Left renal cortex interstitium (tissue), 4 donors: ENCODE measurements around the gene MYRFL. TPM values are rescaled to one million over a fixed set of nuclear protein-coding genes. Genes with fewer than 3 reads are reported as not detected.
A peak's percentile ranks its signal among the peaks of the same experiment; 100 is the strongest.
"Not testable (repeated sequence)": the region's sequence is repeated elsewhere in the genome, so short reads cannot be mapped to it uniquely, and the experiment has no call there.

ENCODE experiments used
- DNase-seq, 4 donors: peaks; one replicate each; pipeline ENCODE4 v3.0.0-alpha.2; 2013; ENCODE audit warnings: low read depth in 4 of 4, low spot score in 2 of 4, missing footprints in 1 of 4
- polyA plus RNA-seq, 4 donors: library from polyadenylated mRNA; unstranded; fragments of 120-200 nt; gene quantifications; one replicate each; pipeline ENCODE4 v1.2.1, GENCODE V29; 2013; ENCODE audit not compliant: insufficient read length in 4 of 4

The MYRFL gene
- polyA plus RNA-seq, 4 donors, result 0.87 to 2.3 (median 1.9) TPM

DNA sequence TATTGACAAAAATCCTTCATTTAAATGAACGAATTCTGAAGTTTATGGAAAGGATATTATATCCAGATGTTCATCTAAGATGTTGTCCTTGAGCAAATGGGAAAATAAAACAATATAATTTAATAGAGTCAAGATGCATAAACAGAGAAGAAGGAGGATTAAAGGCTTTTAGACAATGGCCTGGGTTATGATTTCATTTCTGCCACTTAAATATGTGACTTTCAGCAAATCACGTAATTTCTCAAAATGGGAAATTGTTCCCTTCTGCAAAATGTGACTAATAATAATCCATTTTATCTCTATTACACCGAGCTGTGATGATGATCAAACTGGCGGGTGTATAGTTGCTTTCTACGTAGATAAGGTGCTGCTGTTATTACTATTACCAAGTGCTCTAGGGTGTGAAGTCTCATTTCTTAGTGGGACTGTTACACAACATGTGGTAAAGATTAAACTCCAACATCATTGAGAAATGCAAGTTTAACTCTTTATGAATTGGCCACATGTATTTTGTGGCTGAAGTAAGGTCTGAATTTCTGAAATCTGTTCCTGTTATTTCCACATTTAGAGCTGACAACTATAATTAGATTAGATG lies 157.0 kb downstream of the MYRFL start:
- DNase-seq, result no peak

DNA sequence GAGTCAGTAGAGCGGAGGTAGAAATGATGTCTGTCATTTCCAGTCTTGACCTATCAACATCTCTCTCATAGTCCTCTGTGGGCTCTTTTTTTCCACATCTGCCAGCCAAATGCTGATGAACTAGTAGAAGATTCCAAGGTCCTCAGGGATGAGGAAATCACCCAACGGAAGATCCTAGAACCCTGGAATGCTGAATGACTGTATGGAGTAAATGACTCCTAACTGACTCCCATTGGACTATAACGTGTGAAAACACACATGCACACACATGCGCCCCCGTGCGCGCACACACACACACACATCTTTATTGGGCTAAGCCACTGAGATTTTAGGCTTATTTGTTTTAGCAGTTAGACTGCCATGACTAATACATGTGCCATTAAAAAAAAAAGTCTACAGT lies 159.2 kb downstream of the MYRFL start:
- DNase-seq, result no peak

DNA sequence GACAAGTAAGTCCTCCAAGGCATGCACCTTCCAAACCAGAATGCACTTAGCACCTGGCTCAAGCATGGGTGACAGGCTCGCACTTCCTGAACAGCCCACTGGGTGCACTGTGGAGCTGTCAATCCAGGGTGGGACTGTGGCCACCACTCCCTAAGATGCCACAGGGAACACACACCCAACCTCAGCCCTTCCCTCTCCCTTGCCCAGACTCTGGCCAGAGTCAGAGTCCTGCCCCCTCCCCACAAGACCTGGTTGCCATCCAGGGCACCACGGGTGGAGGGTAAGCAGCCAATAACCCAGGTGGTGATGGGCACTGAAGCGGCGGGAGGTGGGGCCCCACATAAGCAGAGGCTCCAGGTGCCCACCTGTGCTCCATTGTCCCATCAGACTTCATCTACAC lies 160.6 kb downstream of the MYRFL start:
- DNase-seq, result no peak

DNA sequence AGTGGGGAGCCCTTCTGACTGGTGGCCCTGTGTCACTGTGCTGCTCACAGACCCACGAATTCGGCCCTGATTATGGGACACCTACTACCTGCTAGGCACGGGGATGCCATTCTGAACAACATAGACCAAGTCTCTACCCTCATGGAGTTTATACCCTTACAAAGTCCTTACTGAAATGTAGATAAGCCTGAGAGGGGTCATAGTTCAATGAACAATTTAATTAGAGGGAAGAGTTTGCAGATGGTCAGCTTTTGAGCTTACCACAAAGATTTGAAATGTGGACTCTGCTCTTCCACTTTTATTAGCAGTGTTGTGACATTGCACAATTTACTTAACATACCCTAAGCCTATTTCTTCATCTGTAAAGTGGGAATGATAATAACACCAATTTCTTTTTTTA lies 161.1 kb downstream of the MYRFL start:
- no peak for DNase-seq

DNA sequence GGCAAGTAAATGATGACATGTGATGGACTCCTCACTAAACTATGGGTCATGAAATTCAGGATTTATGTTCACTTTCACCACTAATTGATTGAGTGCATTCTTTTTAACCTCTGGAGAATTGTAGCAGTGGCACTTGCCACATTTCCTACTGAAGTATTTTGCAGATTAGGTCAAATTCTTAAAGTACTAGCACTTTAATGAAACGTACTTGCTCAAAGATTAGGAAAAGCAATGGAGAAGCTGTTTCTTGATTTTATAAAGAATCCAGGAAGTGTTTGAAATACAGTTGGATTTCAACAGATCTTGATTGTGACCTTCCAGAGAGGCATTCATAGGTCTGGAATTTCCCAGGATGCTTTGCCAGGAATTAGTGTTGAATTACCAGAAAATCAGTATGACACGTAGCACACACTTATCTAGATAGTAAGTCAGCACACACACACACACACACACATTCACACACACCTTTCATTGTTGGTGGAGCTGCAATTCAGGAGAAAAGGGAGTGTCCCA lies 162.6 kb downstream of the MYRFL start:
- DNase-seq, result peak in 3 of 4 donors; percentile 41 to 60 (median 52)

DNA sequence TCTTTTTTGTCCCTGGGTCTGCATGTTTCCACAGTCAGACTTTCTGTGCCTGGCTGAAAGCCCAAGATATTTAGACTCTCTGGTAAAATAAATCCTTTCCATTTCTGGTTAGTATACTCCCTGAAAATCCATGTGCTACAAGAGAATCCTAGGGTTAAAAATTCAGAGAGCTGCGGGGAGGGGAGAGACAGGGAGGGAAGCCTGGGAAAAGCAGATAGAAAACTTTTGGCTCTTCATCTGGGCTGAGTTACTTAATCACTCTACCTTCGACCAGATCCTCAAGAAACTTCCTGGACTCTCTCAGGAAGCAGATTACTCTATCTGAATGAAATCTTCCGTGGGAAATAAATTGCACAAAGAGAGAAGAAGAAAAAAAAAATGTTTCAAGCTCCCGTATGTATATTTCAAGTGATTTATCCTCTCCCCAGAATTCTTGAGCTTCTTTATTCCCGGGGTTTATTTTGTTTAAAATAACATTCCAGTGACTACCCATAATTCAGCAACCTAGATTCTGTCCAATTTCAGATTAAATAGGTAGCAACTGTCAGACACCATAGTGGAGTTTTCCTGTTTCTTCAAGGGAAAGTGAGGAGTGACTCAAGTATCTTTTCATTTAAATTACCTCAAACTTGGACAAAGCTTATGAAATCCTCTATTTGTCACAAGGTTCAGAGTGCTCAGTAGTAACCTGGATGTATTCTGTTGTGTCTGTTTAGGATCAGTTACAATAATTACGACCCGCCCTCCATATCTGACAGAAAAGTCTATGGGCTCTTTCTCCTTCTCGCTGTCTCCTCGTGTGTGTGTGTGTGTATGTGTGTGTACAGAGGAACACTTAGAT lies 163.7 kb downstream of the MYRFL start:
- DNase-seq, result peak in 1 of 4 donors; percentile 17

DNA sequence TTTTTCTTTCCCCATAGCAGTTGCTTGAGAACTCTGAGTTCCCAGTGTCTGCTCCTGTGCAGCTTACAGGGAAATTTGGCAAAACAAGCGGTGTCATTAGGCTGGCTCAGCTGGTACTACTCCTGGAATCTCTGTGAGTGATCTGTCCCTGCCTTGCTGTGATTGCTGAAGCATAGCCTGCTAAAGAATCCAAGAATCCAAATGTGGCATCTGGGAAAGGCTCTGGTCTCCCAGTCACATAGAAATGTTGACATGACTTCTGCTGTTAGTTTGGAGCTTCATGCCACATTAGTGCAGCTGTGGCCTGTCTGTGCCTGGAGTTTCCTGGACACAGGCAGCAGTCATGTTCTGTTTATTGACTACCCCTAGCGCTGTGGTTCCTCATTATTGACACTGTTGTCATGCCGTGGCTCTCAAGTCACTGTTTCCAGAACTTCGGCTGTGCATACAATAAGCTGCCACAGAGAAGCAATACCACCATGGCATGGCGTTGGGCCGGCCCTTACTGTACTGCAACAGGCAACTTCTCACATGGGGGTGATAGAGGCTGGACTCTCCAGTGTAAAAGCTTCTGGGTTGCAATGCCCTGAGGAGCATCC lies 166.8 kb downstream of the MYRFL start:
- DNase-seq, result no peak

DNA sequence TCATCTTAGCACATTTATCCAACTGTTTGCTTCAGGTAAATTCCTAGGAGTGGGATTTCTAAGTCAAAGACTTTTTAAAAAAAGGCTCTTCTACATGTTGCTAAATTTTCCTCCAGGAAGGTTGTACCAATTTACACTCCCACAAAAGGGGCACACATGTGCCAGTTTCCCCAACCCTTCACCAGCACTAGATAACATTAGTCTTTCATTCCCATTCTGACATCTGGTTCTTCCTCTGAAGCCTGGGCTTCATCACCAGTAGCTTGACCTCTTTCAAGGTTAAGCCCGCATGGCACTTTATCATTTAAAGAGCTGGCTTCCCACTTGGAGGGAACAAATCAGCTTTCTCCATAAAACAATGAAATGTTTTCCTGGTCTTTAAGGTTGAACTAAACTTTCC lies 168.4 kb downstream of the MYRFL start:
- DNase-seq, result no peak

DNA sequence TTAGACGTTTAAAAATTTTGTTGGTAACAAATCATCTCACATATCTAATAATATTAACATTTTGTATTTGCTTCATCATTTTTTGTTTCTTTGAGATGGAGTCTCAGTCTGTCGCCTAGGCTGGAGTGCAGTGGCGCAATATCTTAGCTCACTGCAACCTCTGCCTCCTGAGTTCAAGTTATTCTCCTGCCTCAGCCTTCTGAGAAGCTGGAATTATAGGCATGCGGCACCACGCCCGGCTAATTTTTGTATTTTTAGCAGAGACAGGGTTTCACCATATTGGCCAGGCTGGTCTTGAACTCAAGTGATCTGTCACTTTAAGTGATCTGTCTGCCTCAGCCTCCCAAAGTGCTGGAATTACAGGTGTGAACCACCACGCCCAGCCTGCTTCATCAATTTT lies 169.1 kb downstream of the MYRFL start:
- not testable (repeated sequence) for DNase-seq

DNA sequence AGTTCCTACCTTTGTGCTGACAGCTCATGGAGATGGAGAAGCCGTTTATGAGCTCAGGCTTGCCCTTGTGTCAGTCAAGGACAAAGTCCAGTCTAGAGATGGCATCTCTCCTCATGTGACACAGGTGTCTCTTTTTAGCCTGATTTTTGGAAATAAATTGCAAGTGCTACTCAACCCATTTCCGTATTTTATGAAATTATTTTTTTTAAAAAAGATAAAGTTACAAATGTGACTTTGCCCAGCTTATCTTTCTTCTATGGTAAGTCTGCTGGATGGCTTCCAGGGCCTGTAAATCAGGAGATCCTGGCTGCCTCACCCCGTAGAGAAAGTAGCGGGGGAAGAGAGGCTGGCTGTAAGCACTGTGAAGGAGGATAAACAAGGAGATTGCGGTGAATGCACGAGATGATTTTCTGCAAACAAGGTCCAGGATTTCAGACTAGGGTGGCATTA lies 169.7 kb downstream of the MYRFL start:
- no peak for DNase-seq

DNA sequence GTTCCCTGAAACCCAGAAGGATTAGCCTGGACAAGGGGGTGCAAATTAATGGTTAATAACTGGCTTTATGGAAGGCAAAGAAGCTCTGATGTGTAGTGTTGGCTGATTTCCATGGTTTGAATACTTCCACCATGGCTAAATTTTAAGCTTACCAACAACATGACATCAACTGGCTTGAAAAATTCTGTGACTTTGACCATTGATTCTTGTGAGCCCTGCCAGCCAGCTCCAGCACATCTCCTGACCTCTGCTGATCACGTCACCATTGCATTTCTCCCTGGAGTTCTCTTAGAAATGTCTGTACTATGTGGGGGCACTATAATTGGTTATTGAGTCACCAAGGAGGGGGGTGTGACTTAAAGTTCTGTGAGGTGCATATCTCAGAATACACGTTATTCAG lies 171.2 kb downstream of the MYRFL start:
- no peak for DNase-seq

DNA sequence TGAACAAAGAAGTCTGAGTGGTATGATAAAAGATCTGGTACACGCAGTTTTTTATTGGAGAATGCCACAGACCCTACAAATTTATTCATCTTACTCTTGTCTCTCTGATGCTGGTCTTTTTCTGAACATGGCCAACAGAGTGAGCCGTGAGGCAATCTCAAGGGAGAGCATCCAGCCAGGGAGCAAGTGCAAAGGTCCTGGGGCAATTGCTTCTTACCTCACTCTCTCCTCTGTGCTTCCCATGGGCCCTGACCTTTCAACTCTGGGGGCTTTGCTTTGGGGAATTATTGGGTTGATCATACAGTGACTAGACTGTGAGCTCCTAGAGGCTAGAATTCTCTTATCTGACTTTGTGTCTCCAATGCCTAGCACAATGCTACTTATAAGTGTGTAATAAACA lies 171.7 kb downstream of the MYRFL start:
- no peak for DNase-seq

DNA sequence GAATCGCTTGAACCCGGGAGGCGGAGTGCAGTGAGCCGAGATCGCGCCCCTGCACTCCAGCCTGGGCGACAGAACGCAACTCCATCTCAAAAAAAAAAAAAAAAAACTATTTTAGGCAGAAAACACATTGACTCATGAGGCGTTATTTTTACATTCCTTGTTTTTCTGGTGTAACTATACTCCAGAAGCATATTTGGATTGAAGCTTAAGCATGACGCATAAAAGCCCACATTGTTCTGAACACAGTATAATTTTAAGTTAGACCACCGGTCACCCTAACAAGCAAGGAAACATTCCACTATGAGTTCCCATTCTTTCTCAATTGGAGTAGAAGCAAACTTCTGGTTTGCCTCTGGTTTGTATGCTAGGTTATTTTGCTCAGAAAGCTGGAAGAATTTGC lies 173.0 kb downstream of the MYRFL start:
- no peak for DNase-seq

DNA sequence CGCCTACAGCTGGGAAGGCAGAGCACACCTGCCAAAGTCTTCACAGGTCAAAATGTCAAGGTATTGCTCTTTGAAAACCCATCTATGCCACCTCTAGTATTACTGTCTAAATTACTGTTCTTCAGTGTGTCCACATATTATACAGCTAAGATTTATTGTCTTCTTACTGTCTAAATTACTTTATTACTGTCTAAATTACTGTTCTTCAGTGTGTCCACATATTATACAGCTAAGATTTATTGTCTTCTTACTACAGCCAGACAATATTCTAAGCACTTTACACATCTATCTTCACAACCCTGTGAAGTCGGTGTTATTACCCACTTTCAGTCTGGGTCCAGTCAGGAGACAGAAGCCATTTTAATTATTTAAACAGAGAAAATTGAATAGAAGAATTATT lies 173.9 kb downstream of the MYRFL start:
- DNase-seq, result no peak

DNA sequence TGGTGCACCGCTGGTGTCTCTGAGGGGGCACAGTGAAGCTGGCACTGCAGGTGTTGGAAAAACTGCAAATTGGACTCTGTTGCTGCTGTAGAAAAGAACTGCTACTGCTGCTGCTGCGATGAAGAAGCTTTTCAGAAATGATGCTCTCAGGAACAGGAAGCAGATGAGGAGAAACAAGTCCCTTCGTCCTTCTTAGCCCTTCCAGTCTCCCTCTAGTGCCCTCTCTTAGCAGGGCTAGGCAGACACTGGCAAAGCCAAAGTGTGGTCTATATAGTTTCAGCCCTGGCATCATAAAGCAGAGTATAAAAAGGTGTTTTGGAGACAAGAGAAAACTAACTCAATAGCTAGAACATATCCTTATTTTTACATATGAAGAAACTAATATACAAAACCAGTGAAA lies 174.5 kb downstream of the MYRFL start:
- no peak for DNase-seq

DNA sequence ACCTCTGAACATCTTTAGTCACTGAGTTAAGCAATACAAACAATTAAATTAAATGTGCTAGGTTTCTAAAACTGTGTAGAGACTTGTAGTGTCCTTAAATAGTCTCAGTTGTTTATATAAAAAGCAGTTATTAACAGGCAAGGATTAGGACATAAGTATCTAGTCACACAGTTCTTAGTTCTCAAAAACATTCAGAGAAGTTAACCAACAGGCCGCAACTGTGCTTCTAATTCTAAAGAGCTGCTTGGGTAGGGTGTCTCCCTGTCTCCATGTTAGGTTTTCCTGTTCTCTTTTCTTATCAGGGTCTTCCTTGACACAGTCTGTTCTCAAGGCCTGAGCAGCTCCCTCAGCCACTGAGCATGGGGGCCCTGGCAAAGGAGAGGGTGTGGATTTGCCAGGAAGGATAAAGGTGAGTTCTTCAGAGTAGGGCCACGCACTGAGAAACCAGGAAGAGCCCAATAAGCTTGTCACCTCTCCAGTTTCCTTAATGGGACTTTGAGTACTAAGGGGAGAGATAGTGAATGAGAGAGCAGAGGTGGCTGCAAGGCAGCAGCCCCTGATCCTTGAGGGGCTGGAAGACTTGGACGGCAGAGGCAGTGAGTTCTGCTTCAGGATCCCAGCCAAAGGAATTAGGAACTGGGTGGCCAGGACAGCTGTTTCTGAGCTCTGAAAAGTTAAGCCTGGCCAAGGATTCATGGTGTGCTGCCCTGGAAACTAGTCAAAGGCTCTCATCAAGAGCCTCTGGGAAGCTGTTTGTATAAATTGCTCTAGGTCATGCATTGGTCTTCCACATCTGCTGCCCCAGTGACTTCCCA lies 177.3 kb downstream of the MYRFL start:
- no peak for DNase-seq

DNA sequence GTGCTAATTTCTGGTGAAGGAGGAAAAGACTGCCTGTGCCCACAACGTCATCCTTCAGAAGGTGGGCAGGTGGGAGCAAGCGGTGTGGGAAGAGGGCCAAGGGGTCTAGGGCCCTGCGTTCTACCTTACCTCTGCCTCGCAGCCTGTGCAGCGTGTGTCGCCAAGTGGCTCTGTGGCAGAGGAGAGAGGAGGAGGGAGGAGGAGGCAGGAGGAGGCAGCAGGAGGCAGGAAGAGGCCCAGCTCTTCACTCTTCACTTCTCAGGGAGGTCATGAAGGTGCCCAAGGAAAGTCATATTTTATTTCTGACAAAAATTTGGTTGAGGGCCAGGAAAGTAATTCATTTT lies 177.9 kb downstream of the MYRFL start:
- no peak for DNase-seq

DNA sequence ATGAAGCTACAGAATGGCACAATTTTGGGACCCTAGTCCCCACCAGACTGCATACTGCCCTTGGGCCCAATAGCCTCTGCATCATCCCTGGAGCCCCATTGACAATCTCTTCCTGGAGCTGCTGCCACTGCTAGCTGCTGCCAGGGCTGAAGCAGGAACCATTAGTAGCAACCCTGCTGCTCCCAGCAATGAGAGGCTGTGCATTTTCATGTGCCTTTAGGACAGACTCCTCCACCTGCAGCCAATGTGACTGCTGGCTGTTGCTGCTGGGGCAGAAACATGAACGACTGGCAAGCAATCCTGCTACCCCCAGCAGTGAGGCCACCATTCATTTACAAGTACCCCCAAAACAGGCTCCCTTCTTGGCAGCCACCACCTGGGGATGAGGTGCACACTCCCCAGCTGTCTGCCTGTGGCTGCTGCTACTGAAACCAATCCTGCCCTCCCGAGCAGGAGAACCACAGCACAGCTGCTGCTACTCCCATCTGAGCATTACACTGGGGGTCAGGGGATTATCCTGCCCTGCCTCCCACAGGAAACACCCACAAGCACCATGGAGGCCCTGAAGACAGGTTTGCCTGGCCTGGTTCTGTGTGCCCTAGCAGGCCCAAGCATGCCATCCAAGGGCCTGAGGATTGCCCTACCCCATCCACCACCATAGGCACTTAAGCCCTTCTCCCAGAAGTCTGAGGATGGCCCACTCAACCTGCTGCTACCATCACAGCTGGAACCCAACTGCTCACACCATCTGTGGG lies 181.0 kb downstream of the MYRFL start:
- DNase-seq, result no peak

DNA sequence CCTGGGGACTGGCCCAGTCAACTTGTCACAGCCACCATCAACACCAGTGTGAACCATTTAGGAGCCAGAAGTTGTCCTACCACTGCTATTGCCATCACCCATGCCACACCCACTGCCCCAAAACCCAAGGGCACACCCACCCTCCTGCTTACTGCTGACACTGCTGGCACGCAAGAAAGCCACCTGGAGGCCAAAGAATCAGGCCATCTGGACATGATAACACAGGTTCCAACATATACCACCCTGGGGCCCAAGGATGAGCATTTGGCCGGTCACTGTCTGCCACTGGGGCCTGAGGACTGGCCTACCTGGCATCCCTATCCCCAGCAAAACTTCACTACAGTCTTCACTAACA lies 181.6 kb downstream of the MYRFL start:
- DNase-seq, result no peak

DNA sequence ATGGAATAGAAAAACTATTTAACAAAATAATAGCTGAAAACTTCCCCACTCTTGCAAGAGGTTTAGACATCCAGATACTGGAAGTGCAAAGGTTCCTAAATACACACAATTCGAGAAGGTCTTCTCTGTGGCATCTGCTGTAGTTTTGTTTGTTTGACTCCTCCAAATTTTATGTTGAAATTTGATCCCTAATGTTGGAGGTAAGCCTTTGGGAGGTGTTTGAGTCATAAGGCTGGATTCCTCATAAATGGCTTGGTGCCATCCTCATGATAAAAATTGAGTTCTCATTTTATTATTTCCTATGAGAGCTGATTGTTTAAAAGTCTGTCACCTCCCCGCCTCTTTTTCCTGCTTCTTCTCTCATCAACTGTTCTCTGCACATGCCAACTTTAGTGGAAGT lies 182.7 kb downstream of the MYRFL start:
- DNase-seq, result no peak
